Activated T-helper 2 cell treated with anti-CD3 and anti-CD28 coated beads, Interferon-gamma antibody, Interleukin-2, Interleukin-4, amounts not matched to agents 10 μg/mL and 5 μg/mL and 100 μg/mL, durations not matched to agents 14 hours and 24 hours and 36 hours (primary cell): ENCODE results near the gene SLC46A1. TPM values are rescaled to one million over a fixed set of nuclear protein-coding genes. Genes with fewer than 3 reads are reported as not detected.

ENCODE experiments used
- DNase-seq: peaks from one replicate; pipeline ENCODE4 v3.0.0; 2021; ENCODE audit warnings: low spot score
- H3K27ac Mint-ChIP-seq: one replicate; pipeline ENCODE4 v1.8.0; 2021; ENCODE audit warnings: mixed read lengths
- H3K27me3 Mint-ChIP-seq: one replicate; pipeline ENCODE4 v1.8.0; 2021; ENCODE audit warnings: low read depth, mixed read lengths
- H3K36me3 Mint-ChIP-seq: one replicate; pipeline ENCODE4 v1.8.0; 2021; ENCODE audit warnings: low read depth, mixed read lengths
- H3K4me1 Mint-ChIP-seq: one replicate; pipeline ENCODE4 v1.8.0; 2021; ENCODE audit warnings: low read depth, mixed read lengths
- H3K4me3 Mint-ChIP-seq: one replicate; pipeline ENCODE4 v1.8.0; 2021; ENCODE audit warnings: low read depth, mild to moderate bottlenecking, moderate library complexity, mixed read lengths
- H3K9me3 Mint-ChIP-seq: one replicate; pipeline ENCODE4 v1.8.0; 2021; ENCODE audit warnings: mixed read lengths
- intact Hi-C: fragments of 100-400 bp; cut with micrococcal nuclease; formaldehyde crosslinking; loops from one replicate; pipeline ENCODE4 v1.15.1; 2023
- total RNA-seq: library from RNA; stranded (reverse); gene quantifications from 2 replicates; pipeline ENCODE4 v1.2.3, GENCODE V29; 2022

Gene SLC46A1
- total RNA-seq, 1 donor from 2014 or later = 6.9 TPM

- intact Hi-C loops = no loop called here
- no peak for DNase-seq
- Mint-ChIP-seq H3K27ac (no peak overlapping the region), H3K4me3 (no peak overlapping the region), H3K27me3 (peaks cover 3% of the 10 kb centered on the region), H3K9me3 (no peaks in the 10 kb centered on the region), H3K4me1 (peaks cover 16% of the 10 kb centered on the region), H3K36me3 (peaks cover 50% of the 10 kb centered on the region)
Observed at GRCh38 chr17:28386391-28386790, 19.6 kb downstream of the SLC46A1 start.

GRCh38 chr17:28385406-28385805 lies 20.6 kb downstream of the SLC46A1 start:
- no peak for DNase-seq
- H3K27me3 Mint-ChIP-seq = peaks cover 4% of the 10 kb centered on the region
- peaks cover 40% of the 10 kb centered on the region for H3K36me3 Mint-ChIP-seq

GRCh38 chr17:28385037-28385400 lies 21.0 kb downstream of the SLC46A1 start:
- no peak for DNase-seq
- H3K4me3 Mint-ChIP-seq = peak overlapping the region; percentile 89
- H3K27me3 Mint-ChIP-seq = peaks cover 7% of the 10 kb centered on the region
- intact Hi-C loops = no loop called here
- no peaks in the 10 kb centered on the region for H3K9me3 Mint-ChIP-seq
- H3K36me3 Mint-ChIP-seq = peaks cover 36% of the 10 kb centered on the region
- H3K4me1 Mint-ChIP-seq = peaks cover 20% of the 10 kb centered on the region
- H3K27ac Mint-ChIP-seq = peak overlapping the region; percentile 75

More at GRCh38 chr17:28385406-28385805, 20.6 kb downstream of the SLC46A1 start:
- peak overlapping the region; percentile 20 for H3K27ac Mint-ChIP-seq
- intact Hi-C loops = no loop called here
- H3K9me3 Mint-ChIP-seq = no peaks in the 10 kb centered on the region
- H3K4me3 Mint-ChIP-seq = peak overlapping the region; percentile 89
- peaks cover 17% of the 10 kb centered on the region for H3K4me1 Mint-ChIP-seq

GRCh38 chr17:28384281-28385036 lies 21.6 kb downstream of the SLC46A1 start:
- peak overlapping the region; percentile 89 for H3K4me3 Mint-ChIP-seq
- intact Hi-C loops = no loop called here

GRCh38 chr17:28381141-28381825 lies 24.7 kb downstream of the SLC46A1 start:
- intact Hi-C loops = no loop called here
- no peak overlapping the region for H3K27ac Mint-ChIP-seq
- no peak for DNase-seq
- peaks cover 7% of the 10 kb centered on the region for H3K27me3 Mint-ChIP-seq
- H3K4me1 Mint-ChIP-seq = peaks cover 23% of the 10 kb centered on the region
- H3K4me3 Mint-ChIP-seq = peak overlapping the region; percentile 4
- no peaks in the 10 kb centered on the region for H3K9me3 Mint-ChIP-seq
- peaks cover 24% of the 10 kb centered on the region for H3K36me3 Mint-ChIP-seq

More at GRCh38 chr17:28384281-28385036, 21.6 kb downstream of the SLC46A1 start:
- Mint-ChIP-seq H3K27me3 (peaks cover 7% of the 10 kb centered on the region), H3K27ac (peak overlapping the region; percentile 75), H3K4me1 (peaks cover 20% of the 10 kb centered on the region), H3K36me3 (peaks cover 31% of the 10 kb centered on the region), H3K9me3 (no peaks in the 10 kb centered on the region)
- DNase-seq = peak; percentile 59

GRCh38 chr17:28379814-28380801 lies 25.9 kb downstream of the SLC46A1 start:
- Mint-ChIP-seq H3K4me1 (peaks cover 20% of the 10 kb centered on the region), H3K27ac (no peak overlapping the region), H3K9me3 (no peaks in the 10 kb centered on the region), H3K27me3 (peaks cover 7% of the 10 kb centered on the region), H3K4me3 (no peak overlapping the region), H3K36me3 (peaks cover 21% of the 10 kb centered on the region)
- intact Hi-C loops = loop anchor here (10.0 kb wide), 1 partner anchor 65 kb away; the partner anchor contains the start of gene TMEM97
- no peak for DNase-seq

GRCh38 chr17:28372945-28373274 lies 33.1 kb downstream of the SLC46A1 start:
- H3K27ac Mint-ChIP-seq = peak overlapping the region; percentile 65
- no peaks in the 10 kb centered on the region for H3K9me3 Mint-ChIP-seq

GRCh38 chr17:28372203-28372944 lies 33.6 kb downstream of the SLC46A1 start:
- Mint-ChIP-seq H3K4me1 (peaks cover 13% of the 10 kb centered on the region), H3K27me3 (no peaks in the 10 kb centered on the region), H3K36me3 (peaks cover 7% of the 10 kb centered on the region), H3K27ac (peak overlapping the region; percentile 65), H3K4me3 (peak overlapping the region; percentile 84), H3K9me3 (no peaks in the 10 kb centered on the region)
- intact Hi-C loops = loop anchor here (10.0 kb wide), 1 partner anchor 58 kb away; the partner anchor contains the start of gene TMEM97
- DNase-seq = no peak

More at GRCh38 chr17:28372945-28373274, 33.1 kb downstream of the SLC46A1 start:
- Mint-ChIP-seq H3K4me1 (peaks cover 13% of the 10 kb centered on the region), H3K4me3 (peak overlapping the region; percentile 84), H3K36me3 (peaks cover 7% of the 10 kb centered on the region), H3K27me3 (no peaks in the 10 kb centered on the region)
- intact Hi-C loops = loop anchor here (10.0 kb wide), 1 partner anchor 58 kb away; the partner anchor contains the start of gene TMEM97
- DNase-seq = no peak

GRCh38 chr17:28371245-28372202 lies 34.5 kb downstream of the SLC46A1 start, which contains the start of gene SARM1:
Gene SARM1, plus strand, starts transcription at chr17:28371694. Its CDS starts 339 bp downstream, at chr17:28372033.
- Mint-ChIP-seq H3K36me3 (peaks cover 7% of the 10 kb centered on the region), H3K9me3 (no peaks in the 10 kb centered on the region), H3K4me1 (peaks cover 13% of the 10 kb centered on the region), H3K27me3 (no peaks in the 10 kb centered on the region), H3K4me3 (peak within 1 kb of the TSS; percentile 95), H3K27ac (peak within 1 kb of the TSS; percentile 93)
- DNase-seq = peak; percentile 84
- intact Hi-C loops = loop anchor here (1.0 to 10.0 kb wide), 3 partner anchors 14 to 57 kb away; partner anchors contain the start of genes IFT20, POLDIP2, TMEM97 and TNFAIP1

GRCh38 chr17:28370744-28371103 lies 35.3 kb downstream of the SLC46A1 start:
- no peak for DNase-seq
- H3K36me3 Mint-ChIP-seq = peaks cover 7% of the 10 kb centered on the region
- intact Hi-C loops = loop anchor here (1.0 to 10.0 kb wide), 3 partner anchors 13 to 56 kb away; partner anchors contain the start of genes IFT20, POLDIP2, TMEM97 and TNFAIP1
- peak overlapping the region; percentile 95 for H3K4me3 Mint-ChIP-seq
- H3K9me3 Mint-ChIP-seq = no peaks in the 10 kb centered on the region
- peaks cover 13% of the 10 kb centered on the region for H3K4me1 Mint-ChIP-seq
- H3K27ac Mint-ChIP-seq = no peak overlapping the region
- H3K27me3 Mint-ChIP-seq = no peaks in the 10 kb centered on the region
